ENCODE data around the gene EYA3. TPM values are rescaled to one million over a fixed set of nuclear protein-coding genes. Genes with fewer than 3 reads are reported as not detected.

EYA3 gene
- total and polyA plus RNA-seq, 2 of the 8 experiments (the other 6 are each of a cell fraction or from before 2014, with no cell fraction given): 15.0 to 33.9 TPM

DNA sequence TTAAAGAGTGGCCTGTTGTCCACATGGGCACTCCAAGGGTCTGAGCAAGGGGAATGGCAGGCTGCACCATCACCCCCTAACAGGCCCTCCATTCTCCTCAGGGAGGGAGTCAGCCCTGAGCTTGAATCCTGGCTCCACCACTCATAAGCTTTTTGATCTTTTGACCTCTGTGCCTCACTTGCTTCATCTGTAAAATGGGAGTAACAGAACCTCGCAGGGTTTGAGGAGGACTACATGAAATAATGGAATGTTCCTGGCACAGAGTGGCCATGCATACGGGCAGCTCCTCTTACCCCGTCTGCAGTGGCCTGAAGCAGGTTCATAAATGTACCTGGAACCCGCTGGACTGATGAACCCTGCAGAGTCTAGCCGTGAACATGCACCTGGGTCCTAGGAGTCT is 130.8 kb downstream of the EYA3 start:
- Histone ChIP-seq H2AK5ac (ENCODE audit: low read depth, low read length) (no peak overlapping the region), H4K91ac (replicated peaks; ENCODE audit: insufficient read length, low read length) (no peak overlapping the region), H3K9me3 (ENCODE audit: insufficient read depth in 2 of 2, low read depth in 1 of 2, low read length in 1 of 2) (no peaks in the 10 kb centered on the region), H3K18ac (ENCODE audit: extremely low read depth, low read length) (no peak overlapping the region), H3K27me3 (replicated peaks in 1 of 4; ENCODE audit: control insufficient read depth in 3 of 4, extremely low read depth in 1 of 4, insufficient read depth in 3 of 4, low read length in 3 of 4) (no peaks in the 10 kb centered on the region), H2BK20ac (ENCODE audit: low read length) (no peak overlapping the region), H3K14ac (ENCODE audit: insufficient read length) (no peak overlapping the region), H4K5ac (ENCODE audit: insufficient read length, low read depth, low read length) (no peak overlapping the region), H3K4ac (replicated peaks; ENCODE audit: insufficient read length, low read depth, low read length) (no peak overlapping the region), H2BK5ac (ENCODE audit: low read depth, low read length) (no peak overlapping the region), H2AFZ (ENCODE audit: low read length) (no peak overlapping the region), H3K56ac (replicated peaks; ENCODE audit: insufficient read length, low read depth, low read length) (no peak overlapping the region), H3K4me1 (replicated peaks in 1 of 4; ENCODE audit: control insufficient read depth in 3 of 4, insufficient read depth in 4 of 4, low read length in 3 of 4) (peaks cover 0 to 11% (median 8%) of the 10 kb centered on the region in 4 experiments; a peak in 6 of 7 replicates), H4K8ac (ENCODE audit: extremely low read depth, insufficient read depth, low read length) (no peak overlapping the region), H3K36me3 (ENCODE audit: control insufficient read depth in 2 of 4, insufficient read depth in 4 of 4, low read length in 3 of 4) (peaks cover 14 to 48% (median 27%) of the 10 kb centered on the region in 4 experiments), H3K4me2 (ENCODE audit: insufficient read depth in 1 of 2, low read depth in 2 of 2, low read length in 2 of 2) (no peak overlapping the region), H3K4me3 (ENCODE audit: extremely low read depth in 1 of 4, insufficient read depth in 2 of 4, low read depth in 3 of 4, low read length in 4 of 4) (no peak overlapping the region), H2BK120ac (replicated peaks; ENCODE audit: low read depth, low read length) (no peak overlapping the region), H3K23me2 (ENCODE audit: low read depth, low read length) (peaks cover 11% of the 10 kb centered on the region), H3K23ac (ENCODE audit: insufficient read length) (no peak overlapping the region), H4K20me1 (replicated peaks in 1 of 2; ENCODE audit: control insufficient read depth in 1 of 2, insufficient read depth in 2 of 2, low read length in 2 of 2) (peaks cover 0 to 3% of the 10 kb centered on the region in 2 experiments), H3K79me2 (ENCODE audit: control insufficient read depth in 1 of 2, insufficient read depth in 2 of 2, low read length in 2 of 2) (no peaks in the 10 kb centered on the region), H2BK12ac (ENCODE audit: low read depth, low read length) (no peak overlapping the region), H3K27ac (ENCODE audit: low read depth, low read length) (no peak overlapping the region), H2BK15ac (ENCODE audit: low read length) (no peak overlapping the region), H3K79me1 (ENCODE audit: low read depth, low read length) (no peaks in the 10 kb centered on the region), H3K9ac (replicated peaks in 1 of 4; ENCODE audit: extremely low read depth in 1 of 4, low read depth in 3 of 4, low read length in 3 of 4) (no peak overlapping the region)
- DNase-seq (ENCODE audit: low read depth in 1 of 2, low spot score in 2 of 2): no peak
- ChIA-PET POLR2A (ENCODE audit: partially characterized antibody) (interaction anchor here (0.7 to 3.0 kb wide), 8 partner anchors 8 to 66 kb away, joined by 3 to 18 read pairs (median 4); partner anchors contain the start of gene SMPDL3B), CTCF (ENCODE audit: partially characterized antibody) (interaction anchor here (1.0 to 6.4 kb wide), 4 partner anchors 10 to 286 kb away, joined by 3 to 46 read pairs (median 6); partner anchors contain the start of gene IFI6)
- WGBS, 2 experiments (ENCODE audit: extremely low coverage in 1 of 2, insufficient coverage in 1 of 2, insufficient read length in 1 of 2, insufficient replicate concordance in 2 of 2, low coverage in 1 of 2, low lambda C conversion rate in 2 of 2, missing lambda C conversion rate in 1 of 2): 99% methylated on average over 5 of the region's 5 CpGs; no CpG with 5 or more reads in 1 of the 2 experiments
- FAIRE-seq: no peak

Measured in H1 (cell line).